ENCODE data around the gene DEDD. TPM values are rescaled to one million over a fixed set of nuclear protein-coding genes. Genes with fewer than 3 reads are reported as not detected.
A peak's percentile ranks its signal among the peaks of the same experiment; 100 is the strongest.

The DEDD gene
- total and polyA plus RNA-seq, 2 of the 4 experiments (the other 2 are of a cell fraction), result 40.2 to 47.9 TPM

GRCh38 chr1:161119092-161119903 is 13.2 kb downstream of the DEDD start:
- H3K9me3 ChIP-seq (ENCODE audit: control insufficient read depth, insufficient read depth, low read length), result no peaks in the 10 kb centered on the region
- H3K4ac ChIP-seq (ENCODE audit: low read depth, low read length), result peak overlapping the region; percentile 68; the same call in 1 of the 2 replicates
- H4K91ac ChIP-seq (ENCODE audit: insufficient read depth, low read depth, low read length), result no peak overlapping the region
- no peak overlapping the region for H2BK120ac ChIP-seq (ENCODE audit: low read depth, low read length)
- 0 out of 2 replicates have a peak overlapping the region, but pooled peaks have one; percentile 73 for H3K56ac ChIP-seq (ENCODE audit: extremely low read depth, insufficient read depth, low read length)
- dilution Hi-C loops (cut with HindIII; ENCODE audit: low sequenced_read_pairs, unreplicated experiment) (no loop called here), intact Hi-C loops (cut with micrococcal nuclease) (no loop called here), in situ Hi-C loops (cut with MboI; ENCODE audit: low sequenced_read_pairs) (no loop called here)
- no peak overlapping the region for H3K14ac ChIP-seq (replicated peaks; ENCODE audit: low read depth, low read length)
- no peak overlapping the region for H4K5ac ChIP-seq (ENCODE audit: low read depth, low read length)
- H2AK5ac ChIP-seq (ENCODE audit: low read depth, low read length), result peak overlapping the region; percentile 84; the same call in 1 of the 2 replicates
- peaks cover 45% of the 10 kb centered on the region for H3K36me3 ChIP-seq (ENCODE audit: control insufficient read depth, insufficient read depth, low read length)
- H3K4me2 ChIP-seq (ENCODE audit: low read depth, low read length), result peak overlapping the region; percentile 88
- peak overlapping the region; percentile 34 to 84; a peak in 3 of 4 replicates for H4K8ac ChIP-seq (ENCODE audit: low read depth in 2 of 2, low read length in 2 of 2)
- DNase-seq (peak; percentile 75), ATAC-seq (ENCODE audit: low read depth) (peak; percentile 35)
- H3K4me1 ChIP-seq (ENCODE audit: control insufficient read depth, insufficient read depth, low read length), result peaks cover 16% of the 10 kb centered on the region
- peak overlapping the region; percentile 82; the same call in 1 of the 2 replicates for H3K27ac ChIP-seq (ENCODE audit: insufficient read depth, low read length)
- ChIA-PET POLR2A (ENCODE audit: unreplicated experiment) (no interaction called here), CTCF (no interaction called here)
- peak overlapping the region; percentile 77; the same call in 1 of the 2 replicates for H3K23ac ChIP-seq (ENCODE audit: low read depth, low read length)
- BruUV-seq (replicated peaks), result TSS peak; percentile 41
- peaks cover 25% of the 10 kb centered on the region for H3K9me1 ChIP-seq (ENCODE audit: insufficient read depth, low read length)
- no peak overlapping the region for H2BK20ac ChIP-seq (ENCODE audit: low read depth, low read length)
- H3K4me3 ChIP-seq (ENCODE audit: insufficient read depth, low read depth, low read length), result 0 out of 2 replicates have a peak overlapping the region, but pooled peaks have one; percentile 87
- H3K9ac ChIP-seq (ENCODE audit: low read depth, low read length), result peak overlapping the region; percentile 74
- 60% methylated on average over 4 of the region's 10 CpGs; no CpG with 5 or more reads in 1 of the 2 experiments for WGBS, 2 experiments (ENCODE audit: extremely low coverage in 2 of 2, insufficient read length in 1 of 2)
- H2BK15ac ChIP-seq (ENCODE audit: low read depth, low read length), result no peak overlapping the region
- H2AFZ ChIP-seq (replicated peaks; ENCODE audit: low read length, poor library complexity), result no peak overlapping the region
- H3K27me3 ChIP-seq (ENCODE audit: control insufficient read depth, insufficient read depth, low read length), result no peaks in the 10 kb centered on the region
- TF ChIP-seq BHLHE40 (IDR thresholded peaks at IDR 0.05; ENCODE audit: low read depth, low read length), result no peak
- no peak for TF ChIP-seq POLR2A (IDR thresholded peaks at IDR 0.05; ENCODE audit: low read depth, low read length)
- peak; percentile 29; the same call in 1 of the 2 replicates for TF ChIP-seq RAD21 (IDR thresholded peaks at IDR 0.05; ENCODE audit: low read length)
- TF ChIP-seq, protein P1, sequence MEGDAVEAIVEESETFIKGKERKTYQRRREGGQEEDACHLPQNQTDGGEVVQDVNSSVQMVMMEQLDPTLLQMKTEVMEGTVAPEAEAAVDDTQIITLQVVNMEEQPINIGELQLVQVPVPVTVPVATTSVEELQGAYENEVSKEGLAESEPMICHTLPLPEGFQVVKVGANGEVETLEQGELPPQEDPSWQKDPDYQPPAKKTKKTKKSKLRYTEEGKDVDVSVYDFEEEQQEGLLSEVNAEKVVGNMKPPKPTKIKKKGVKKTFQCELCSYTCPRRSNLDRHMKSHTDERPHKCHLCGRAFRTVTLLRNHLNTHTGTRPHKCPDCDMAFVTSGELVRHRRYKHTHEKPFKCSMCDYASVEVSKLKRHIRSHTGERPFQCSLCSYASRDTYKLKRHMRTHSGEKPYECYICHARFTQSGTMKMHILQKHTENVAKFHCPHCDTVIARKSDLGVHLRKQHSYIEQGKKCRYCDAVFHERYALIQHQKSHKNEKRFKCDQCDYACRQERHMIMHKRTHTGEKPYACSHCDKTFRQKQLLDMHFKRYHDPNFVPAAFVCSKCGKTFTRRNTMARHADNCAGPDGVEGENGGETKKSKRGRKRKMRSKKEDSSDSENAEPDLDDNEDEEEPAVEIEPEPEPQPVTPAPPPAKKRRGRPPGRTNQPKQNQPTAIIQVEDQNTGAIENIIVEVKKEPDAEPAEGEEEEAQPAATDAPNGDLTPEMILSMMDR (conservative IDR thresholded peaks at IDR 0.05; ENCODE audit: low read depth, low read length), result peak; percentile 52
- TF ChIP-seq SMC3 (IDR thresholded peaks at IDR 0.05; ENCODE audit: low read depth, low read length), result no peak
- TF ChIP-seq FOS (IDR thresholded peaks at IDR 0.05; ENCODE audit: low read depth, low read length), result no peak
- no peak for TF ChIP-seq CHD1 (IDR thresholded peaks at IDR 0.05; ENCODE audit: low read depth, low read length)
- H3K79me1 ChIP-seq (ENCODE audit: low read depth in 1 of 2, low read length in 2 of 2), result peaks cover 31 to 79% of the 10 kb centered on the region in 2 experiments
- H2AK9ac ChIP-seq (replicated peaks; ENCODE audit: low read depth, low read length, poor library complexity), result peak overlapping the region; percentile 10
- H3K18ac ChIP-seq (ENCODE audit: low read depth, low read length), result no peak overlapping the region
- peaks cover 35% of the 10 kb centered on the region for H4K20me1 ChIP-seq (ENCODE audit: insufficient read depth, low read length)
- H2BK5ac ChIP-seq (ENCODE audit: low read depth, low read length, poor library complexity, severe bottlenecking), result peak overlapping the region; percentile 54
